Erythroblast (primary cell): Measurements from ENCODE around the gene PGM3.

ENCODE experiments used
- DNase-seq, 2 experiments: peaks; one replicate each; lab custom pipeline; 2025; lab: John Stamatoyannopoulos, UW
- GATA1 ChIP-seq: IDR thresholded peaks from 2 replicates; pipeline ENCODE4 v1.6.1; 2011; ENCODE audit warnings: low read depth, mild to moderate bottlenecking, control low read depth, low read length, moderate library complexity
- POLR2A ChIP-seq: IDR thresholded peaks from 2 replicates; pipeline ENCODE4 v1.6.1; 2011; ENCODE audit warnings: mild to moderate bottlenecking, low read length

The PGM3 gene, protein sequence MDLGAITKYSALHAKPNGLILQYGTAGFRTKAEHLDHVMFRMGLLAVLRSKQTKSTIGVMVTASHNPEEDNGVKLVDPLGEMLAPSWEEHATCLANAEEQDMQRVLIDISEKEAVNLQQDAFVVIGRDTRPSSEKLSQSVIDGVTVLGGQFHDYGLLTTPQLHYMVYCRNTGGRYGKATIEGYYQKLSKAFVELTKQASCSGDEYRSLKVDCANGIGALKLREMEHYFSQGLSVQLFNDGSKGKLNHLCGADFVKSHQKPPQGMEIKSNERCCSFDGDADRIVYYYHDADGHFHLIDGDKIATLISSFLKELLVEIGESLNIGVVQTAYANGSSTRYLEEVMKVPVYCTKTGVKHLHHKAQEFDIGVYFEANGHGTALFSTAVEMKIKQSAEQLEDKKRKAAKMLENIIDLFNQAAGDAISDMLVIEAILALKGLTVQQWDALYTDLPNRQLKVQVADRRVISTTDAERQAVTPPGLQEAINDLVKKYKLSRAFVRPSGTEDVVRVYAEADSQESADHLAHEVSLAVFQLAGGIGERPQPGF

DNA sequence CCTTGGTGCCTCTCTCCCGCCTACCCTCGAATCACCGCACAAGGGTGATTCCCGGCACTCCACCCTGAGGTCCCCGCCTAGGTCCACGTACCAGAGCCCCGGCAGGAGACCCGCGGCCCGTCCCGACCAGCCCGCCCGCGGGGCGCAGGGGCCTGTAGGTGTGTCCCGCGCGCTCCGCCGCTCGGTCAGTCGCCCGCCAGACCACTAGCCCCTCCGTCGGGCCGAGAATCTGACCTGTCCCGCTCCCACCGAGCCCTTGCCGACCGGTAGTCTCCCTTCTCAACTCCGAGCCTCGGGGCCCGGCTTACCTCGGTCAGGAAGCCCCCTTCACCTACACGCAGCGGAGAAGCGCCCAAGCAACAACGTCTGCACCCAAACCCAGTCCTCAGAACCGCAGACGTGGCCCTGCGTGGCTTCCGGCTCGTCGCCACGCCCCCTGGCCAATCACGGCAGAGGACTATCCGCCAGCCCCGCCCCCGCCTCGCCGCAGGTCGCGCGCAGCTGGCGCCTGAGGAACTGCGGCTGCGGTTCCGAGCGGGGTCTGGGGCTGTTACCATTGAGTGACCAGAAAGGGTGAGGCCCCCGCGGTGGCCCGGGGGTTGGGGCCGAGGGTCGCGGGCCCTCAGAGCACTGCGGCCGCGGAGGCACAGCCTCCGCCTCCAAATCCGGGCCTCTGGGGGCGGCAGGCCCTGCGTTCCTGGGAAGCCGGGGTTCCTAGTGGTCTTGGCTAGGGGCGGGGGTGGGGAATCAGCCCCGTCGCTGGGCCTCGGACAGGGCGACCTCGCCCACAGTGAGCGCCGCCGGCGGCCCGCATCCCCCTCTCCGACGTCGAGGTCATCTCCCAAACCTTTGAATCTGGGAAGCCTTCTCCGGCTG lies at the start of gene PGM3, which contains the start of gene RWDD2A:
PGM3 (minus strand) TSS at position 395 of the 876 bp plus-strand sequence. CDS start 2,253 bp downstream, outside the sequence.
RWDD2A (plus strand) TSS at position 487 of the 876 bp plus-strand sequence. CDS start 1,095 bp downstream, outside the sequence.
- TF ChIP-seq GATA1, result no peak
- TF ChIP-seq POLR2A, result peak; percentile 51

GRCh38 chr6:83231146-83231545 lies 38.1 kb upstream of the PGM3 start:
- TF ChIP-seq POLR2A (no peak), GATA1 (no peak)
- no peak for DNase-seq

More for the DNA sequence above, at the start of gene PGM3, which contains the start of gene RWDD2A:
- peak; percentile 89 to 92 for DNase-seq

GRCh38 chr6:83226517-83226916 lies 33.5 kb upstream of the PGM3 start:
- TF ChIP-seq GATA1 (no peak), POLR2A (no peak)
- no peak for DNase-seq

DNA sequence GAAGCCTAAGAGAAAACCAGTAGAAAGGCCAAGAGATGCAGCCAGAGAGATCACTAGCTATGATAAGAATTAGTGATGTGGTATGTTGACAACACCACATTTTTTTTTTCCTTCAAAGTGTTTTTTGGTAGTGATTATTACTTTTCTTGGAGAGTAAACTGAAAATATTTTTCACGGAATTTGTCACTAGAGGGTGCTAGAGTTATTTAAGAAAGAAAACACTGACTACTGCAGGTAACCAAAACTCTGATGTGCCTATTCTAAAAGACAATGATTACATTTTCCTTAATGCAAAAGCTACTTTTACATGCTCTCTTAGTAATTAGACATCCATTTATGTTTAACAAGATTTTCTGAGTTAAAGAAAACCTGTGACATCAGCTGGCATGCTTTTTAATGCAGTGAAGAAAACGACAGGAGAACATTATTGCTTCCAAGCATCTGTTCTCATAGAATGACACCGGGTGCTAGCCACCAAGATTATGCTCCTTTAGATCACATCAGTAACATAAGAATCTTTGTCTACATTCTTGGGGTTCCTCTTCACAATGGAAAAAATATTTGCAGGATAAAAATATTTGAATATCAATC lies 28.9 kb upstream of the PGM3 start:
- peak; percentile 26 to 53 for DNase-seq
- no peak for TF ChIP-seq GATA1
- TF ChIP-seq POLR2A, result no peak

DNA sequence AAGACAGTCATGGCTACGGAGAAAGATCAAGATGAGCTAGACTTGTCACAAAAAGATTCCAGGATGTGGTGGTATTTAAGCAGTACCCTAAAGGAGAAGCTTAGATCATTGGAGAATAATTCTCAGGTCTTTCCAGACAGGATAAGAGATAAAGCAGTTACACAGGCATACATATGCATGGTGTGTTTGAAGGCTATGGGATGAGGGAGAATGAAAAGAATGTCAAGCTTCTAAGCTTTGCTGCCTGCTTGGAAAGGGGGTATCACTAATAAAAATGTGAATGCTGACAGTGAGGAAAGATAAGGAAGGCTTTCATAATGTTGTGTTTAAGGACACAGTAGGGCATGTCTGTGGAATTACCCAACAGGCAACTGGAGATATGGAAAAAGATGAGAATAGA lies 28.2 kb upstream of the PGM3 start:
- no peak for DNase-seq
- TF ChIP-seq GATA1, result no peak
- no peak for TF ChIP-seq POLR2A

GRCh38 chr6:83220121-83220520 lies 27.1 kb upstream of the PGM3 start:
- no peak for DNase-seq
- TF ChIP-seq GATA1 (no peak), POLR2A (no peak)

DNA sequence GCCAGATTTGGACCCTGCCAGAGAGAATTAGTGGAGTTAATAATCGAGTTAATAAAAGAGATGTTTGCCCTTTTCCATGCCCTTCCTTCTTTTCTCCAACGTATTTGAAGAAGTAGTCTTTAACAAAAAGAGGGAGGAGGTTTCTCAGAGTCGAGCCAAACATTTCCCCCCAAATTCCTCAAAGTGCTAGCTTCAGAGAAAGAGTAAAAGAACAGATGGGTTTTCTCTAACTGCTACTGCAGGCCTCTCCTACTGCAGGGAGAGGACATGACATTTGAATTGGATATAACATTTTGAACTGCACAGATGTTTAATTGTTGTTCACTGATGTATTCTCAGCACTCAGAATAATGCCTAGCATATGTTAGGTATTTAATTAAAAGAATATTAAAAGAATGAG lies 25.6 kb upstream of the PGM3 start:
- no peak for TF ChIP-seq GATA1
- TF ChIP-seq POLR2A, result no peak
- DNase-seq, result no peak

DNA sequence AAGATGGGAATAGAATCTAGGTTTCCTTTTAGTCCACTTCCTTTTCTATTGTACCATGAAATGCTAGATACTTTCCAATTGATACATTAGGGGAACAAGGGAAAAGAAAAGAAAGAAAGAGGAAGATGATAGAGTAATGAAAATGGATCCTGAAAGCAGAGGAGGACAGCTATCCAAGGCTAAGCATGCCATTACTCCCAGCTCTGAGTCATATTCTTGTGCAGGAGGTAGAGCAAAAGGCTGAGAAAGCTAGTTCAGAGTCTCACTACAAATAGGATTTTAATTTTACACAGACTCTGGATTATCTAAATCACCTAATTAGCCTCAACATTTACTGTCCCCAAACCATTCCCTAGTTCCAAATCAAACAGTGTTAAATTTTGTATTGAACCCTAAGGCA lies 23.7 kb upstream of the PGM3 start:
- TF ChIP-seq GATA1 (no peak), POLR2A (no peak)
- no peak for DNase-seq

DNA sequence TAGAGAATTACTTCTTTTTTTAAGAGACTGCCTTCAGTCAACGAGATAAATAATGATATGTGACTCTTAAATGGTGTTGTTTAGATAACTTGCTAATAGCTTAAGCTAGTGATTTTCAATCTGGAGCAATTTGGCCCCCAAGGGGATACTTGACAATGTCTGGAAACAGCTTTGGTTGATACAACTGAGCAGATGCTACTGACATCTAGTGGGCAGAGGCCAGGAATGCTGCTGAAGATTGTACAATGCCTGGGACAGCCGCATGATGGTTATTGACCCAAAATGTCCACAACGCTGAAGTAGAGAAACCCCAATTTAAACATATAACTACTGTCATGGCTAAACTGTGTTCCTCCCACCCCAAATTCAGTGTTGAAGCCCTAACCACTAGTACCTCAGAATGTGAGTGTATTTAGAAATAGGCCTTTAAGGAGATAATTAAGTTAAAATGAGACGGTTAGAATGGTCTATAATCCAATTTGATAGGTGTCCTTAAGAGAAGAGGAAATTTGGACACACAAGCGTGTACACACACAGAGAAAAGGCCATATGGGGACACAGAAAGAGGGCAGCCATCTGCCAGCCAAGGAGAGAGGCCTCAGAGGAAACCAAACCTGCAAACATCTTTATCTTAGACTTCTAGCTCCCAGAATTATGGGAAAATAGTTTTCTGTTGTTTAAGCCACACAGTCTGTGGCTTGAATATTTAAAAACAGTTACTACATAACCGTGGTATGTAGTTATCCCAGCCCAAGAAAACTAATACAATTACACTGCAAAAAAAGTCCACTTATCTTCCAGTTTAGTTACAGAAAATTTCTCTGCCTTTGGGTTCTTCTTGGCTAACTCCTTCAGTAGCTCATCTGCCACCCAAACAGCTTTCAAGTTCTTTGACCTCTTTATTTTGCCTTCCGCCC lies 22.3 kb upstream of the PGM3 start:
- TF ChIP-seq GATA1 (no peak), POLR2A (no peak)

DNA sequence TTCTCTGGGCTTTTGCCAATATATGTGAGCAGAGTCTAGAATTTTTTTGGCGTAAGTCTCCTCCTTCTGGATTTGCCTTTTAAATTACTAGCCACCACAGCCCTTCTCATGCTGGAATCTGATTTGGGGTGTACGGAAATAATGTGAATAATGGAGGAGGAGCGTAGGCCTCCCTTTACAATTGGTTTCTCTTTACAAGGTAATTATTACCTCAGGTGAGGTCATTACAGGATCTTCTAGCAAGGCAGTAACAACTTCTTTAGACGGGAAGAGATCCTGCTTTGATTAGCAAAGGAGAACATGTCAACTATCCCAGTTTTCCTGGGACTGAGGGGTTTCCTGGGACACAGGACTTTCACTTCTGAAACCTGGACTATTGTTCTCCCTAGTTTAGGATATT lies 9.0 kb upstream of the PGM3 start:
- no peak for DNase-seq
- TF ChIP-seq POLR2A (no peak), GATA1 (no peak)

More for the DNA sequence above, 22.3 kb upstream of the PGM3 start:
- peak; percentile 69 to 74 for DNase-seq

GRCh38 chr6:83199863-83200225 lies 6.8 kb upstream of the PGM3 start:
- TF ChIP-seq POLR2A (no peak), GATA1 (no peak)
- DNase-seq, result no peak

- no peak for TF ChIP-seq GATA1
- no peak for TF ChIP-seq POLR2A
- DNase-seq, result no peak
Observed at GRCh38 chr6:83199173-83199862, 6.3 kb upstream of the PGM3 start.
